ENCODE data around the gene OR10W1.
A peak's percentile ranks its signal among the peaks of the same experiment; 100 is the strongest.

Gene OR10W1

GRCh38 chr11:58268142-58268541, at the start of gene OR10W1:
OR10W1 (minus strand) TSS chr11:58268260; CDS start chr11:58267858, 402 bp downstream.
- TF ChIP-seq CTCF (IDR thresholded peaks at IDR 0.05; ENCODE audit: low read depth, low read length): no peak
- no peak for DNase-seq (ENCODE audit: low read depth, low spot score)
- in situ Hi-C loops (cut with HindIII; ENCODE audit: low sequenced_read_pairs): no loop called here
- no peak within 1 kb of the TSS for H3K4me3 ChIP-seq (ENCODE audit: low read depth, low read length)

GRCh38 chr11:58316142-58316541, 48.1 kb upstream of the OR10W1 start:
- peak; percentile 28 for DNase-seq (ENCODE audit: low read depth, low spot score)
- no peak overlapping the region for H3K4me3 ChIP-seq (ENCODE audit: low read depth, low read length)
- no peak for TF ChIP-seq CTCF (IDR thresholded peaks at IDR 0.05; ENCODE audit: low read depth, low read length)
- in situ Hi-C loops (cut with HindIII; ENCODE audit: low sequenced_read_pairs): no loop called here

- no peak overlapping the region for H3K4me3 ChIP-seq (ENCODE audit: low read depth, low read length)
- in situ Hi-C loops (cut with HindIII; ENCODE audit: low sequenced_read_pairs): no loop called here
- peak; percentile 47 for DNase-seq (ENCODE audit: low read depth, low spot score)
- TF ChIP-seq CTCF (IDR thresholded peaks at IDR 0.05; ENCODE audit: low read depth, low read length): no peak
Measured at GRCh38 chr11:58301576-58301975, 33.5 kb upstream of the OR10W1 start.

GRCh38 chr11:58292017-58292416, 24.0 kb upstream of the OR10W1 start:
- no peak overlapping the region for H3K4me3 ChIP-seq (ENCODE audit: low read depth, low read length)
- no peak for TF ChIP-seq CTCF (IDR thresholded peaks at IDR 0.05; ENCODE audit: low read depth, low read length)
- in situ Hi-C loops (cut with HindIII; ENCODE audit: low sequenced_read_pairs): no loop called here
- no peak for DNase-seq (ENCODE audit: low read depth, low spot score)

GRCh38 chr11:58289266-58289665, 21.2 kb upstream of the OR10W1 start:
- no peak for TF ChIP-seq CTCF (IDR thresholded peaks at IDR 0.05; ENCODE audit: low read depth, low read length)
- no peak overlapping the region for H3K4me3 ChIP-seq (ENCODE audit: low read depth, low read length)
- DNase-seq (ENCODE audit: low read depth, low spot score): no peak
- in situ Hi-C loops (cut with HindIII; ENCODE audit: low sequenced_read_pairs): no loop called here

- no peak overlapping the region for H3K4me3 ChIP-seq (ENCODE audit: low read depth, low read length)
- in situ Hi-C loops (cut with HindIII; ENCODE audit: low sequenced_read_pairs): no loop called here
- TF ChIP-seq CTCF (IDR thresholded peaks at IDR 0.05; ENCODE audit: low read depth, low read length): peak; percentile 64
- DNase-seq (ENCODE audit: low read depth, low spot score): peak; percentile 27
Measured at GRCh38 chr11:58286249-58286648, 18.2 kb upstream of the OR10W1 start.

Measured in astrocyte of the spinal cord (primary cell).